A549 treated with CORT108297 at 1 μM for 4 hours (cell line): Measurements from ENCODE around the gene C2orf74. TPM values are rescaled to one million over a fixed set of nuclear protein-coding genes. Genes with fewer than 3 reads are reported as not detected.

Source experiments
- total RNA-seq: library from RNA; stranded (reverse); fragments of 200-300 nt; extraction: Qiagen RNA extraction; gene quantifications from 5 replicates; pipeline ENCODE4 v1.2.3, GENCODE V29; 2022

C2orf74 gene
- total RNA-seq = 13.9 to 22.6 TPM (median 17.1 TPM) in 5 replicates

GRCh38 chr2:61161888-61162287, at the start of gene C2orf74:
TSS of gene C2orf74 (plus strand) at chr2:61162188. CDS start at chr2:61162515, 327 bp downstream.

Other genes with a start within 250 kb of the C2orf74 start
- 13.1 to 16.6 TPM (median 15.4 TPM) in 5 replicates for gene PEX13, start 144.5 kb upstream of the C2orf74 start, total RNA-seq
- 2.3 to 3.2 TPM (median 2.9 TPM) in 5 replicates for gene PUS10, start 143.9 kb upstream of the C2orf74 start, total RNA-seq
- 10.0 to 13.2 TPM (median 13.1 TPM) in 5 replicates for gene SANBR, start 96.3 kb upstream of the C2orf74 start, total RNA-seq